NCI-H460 (cell line): ENCODE data around the gene EEFSEC. TPM values are rescaled to one million over a fixed set of nuclear protein-coding genes. Genes with fewer than 3 reads are reported as not detected.

Source experiments
- DNase-seq: peaks from one replicate; pipeline ENCODE4 v3.0.0-alpha.2; 2016; ENCODE audit warnings: low read depth; ENCODE audit errors: extremely low read depth
- total RNA-seq: library from RNA; depleted of rRNA; stranded (reverse); fragments of >200 nt; shearing (Covaris generic); gene quantifications from 2 replicates; pipeline ENCODE4 v1.2.3, GENCODE V29; 2014

The EEFSEC gene
- total RNA-seq, 1 experiment from 2014 or later: 6.2 TPM

GRCh38 chr3:128432971-128433836, 279.9 kb downstream of the EEFSEC start:
- no peak for DNase-seq

- no peak for DNase-seq
These were observed 280.5 kb downstream of the EEFSEC start for GRCh38 chr3:128433837-128434165.

GRCh38 chr3:128434524-128434923, 281.2 kb downstream of the EEFSEC start:
- no peak for DNase-seq

- no peak for DNase-seq
These were observed 281.8 kb downstream of the EEFSEC start for GRCh38 chr3:128435058-128435457.

- no peak for DNase-seq
These were observed 282.3 kb downstream of the EEFSEC start for GRCh38 chr3:128435561-128435960.

GRCh38 chr3:128436214-128436613, 282.9 kb downstream of the EEFSEC start:
- no peak for DNase-seq

- no peak for DNase-seq
These were observed 285.3 kb downstream of the EEFSEC start for GRCh38 chr3:128438488-128439072.

- no peak for DNase-seq
These were observed 285.9 kb downstream of the EEFSEC start for GRCh38 chr3:128439226-128439625.

- DNase-seq: no peak
These were observed 288.8 kb downstream of the EEFSEC start for GRCh38 chr3:128442070-128442469.

GRCh38 chr3:128442949-128443348, 289.7 kb downstream of the EEFSEC start:
- DNase-seq: no peak

GRCh38 chr3:128443771-128444170, 290.5 kb downstream of the EEFSEC start:
- DNase-seq: no peak

- DNase-seq: no peak
These were observed 292.1 kb downstream of the EEFSEC start for GRCh38 chr3:128445357-128445756.

GRCh38 chr3:128446821-128447220, 293.5 kb downstream of the EEFSEC start:
- no peak for DNase-seq

GRCh38 chr3:128447561-128448013, 294.3 kb downstream of the EEFSEC start:
- no peak for DNase-seq

- no peak for DNase-seq
These were observed 295.2 kb downstream of the EEFSEC start for GRCh38 chr3:128448491-128448890.

- no peak for DNase-seq
These were observed 295.9 kb downstream of the EEFSEC start for GRCh38 chr3:128449111-128449638.

- no peak for DNase-seq
These were observed 298.8 kb downstream of the EEFSEC start for GRCh38 chr3:128452120-128452519.

- DNase-seq: no peak
These were observed 299.5 kb downstream of the EEFSEC start for GRCh38 chr3:128452678-128453275.

- DNase-seq: no peak
These were observed 300.4 kb downstream of the EEFSEC start for GRCh38 chr3:128453501-128454309.

GRCh38 chr3:128454310-128454618, 301.0 kb downstream of the EEFSEC start:
- DNase-seq: no peak

GRCh38 chr3:128455116-128455515, 301.8 kb downstream of the EEFSEC start:
- no peak for DNase-seq
